HG03521 (cell line): ENCODE measurements around the gene COPS2.

Source experiments
- ATAC-seq: cut with Tn5 transposase; IDR thresholded peaks from one replicate; pipeline ENCODE4 v1.9.1; 2021; ENCODE audit warnings: mild to moderate bottlenecking, moderate library complexity; ENCODE audit not compliant: unreplicated experiment

Gene COPS2

GRCh38 chr15:49163678-49164077, 8.3 kb upstream of the COPS2 start:
- ATAC-seq: no peak

- no peak for ATAC-seq
Observed at GRCh38 chr15:49155834-49156627, 632 bp upstream of the COPS2 start.

- ATAC-seq: no peak
Observed at GRCh38 chr15:49154799-49155109, 645 bp downstream of the COPS2 start.

GRCh38 chr15:49154359-49154758, 1.0 kb downstream of the COPS2 start:
- no peak for ATAC-seq

- no peak for ATAC-seq
Observed at GRCh38 chr15:49152552-49153312, 2.7 kb downstream of the COPS2 start.

GRCh38 chr15:49151831-49152230, 3.6 kb downstream of the COPS2 start:
- ATAC-seq: no peak

GRCh38 chr15:49148727-49149126, 6.7 kb downstream of the COPS2 start:
- no peak for ATAC-seq

- no peak for ATAC-seq
Observed at GRCh38 chr15:49148298-49148697, 7.1 kb downstream of the COPS2 start.

GRCh38 chr15:49145651-49146609, 9.5 kb downstream of the COPS2 start:
- ATAC-seq: no peak

- ATAC-seq: no peak
Observed at GRCh38 chr15:49137861-49138260, 17.5 kb downstream of the COPS2 start.

GRCh38 chr15:49135911-49136310, 19.5 kb downstream of the COPS2 start:
- ATAC-seq: no peak

GRCh38 chr15:49135342-49135857, 20.0 kb downstream of the COPS2 start:
- no peak for ATAC-seq

- no peak for ATAC-seq
Observed at GRCh38 chr15:49134683-49135341, 20.6 kb downstream of the COPS2 start.

- ATAC-seq: no peak
Observed at GRCh38 chr15:49131403-49131802, 24.0 kb downstream of the COPS2 start.

- no peak for ATAC-seq
Observed at GRCh38 chr15:49124371-49124770, 31.0 kb downstream of the COPS2 start.

- ATAC-seq: no peak
Observed at GRCh38 chr15:49122541-49123062, 32.8 kb downstream of the COPS2 start.

GRCh38 chr15:49121901-49122300, 33.5 kb downstream of the COPS2 start:
- ATAC-seq: no peak

- no peak for ATAC-seq
Observed at GRCh38 chr15:49120832-49121231, 34.6 kb downstream of the COPS2 start.

GRCh38 chr15:49116108-49116857, 39.1 kb downstream of the COPS2 start:
- ATAC-seq: no peak

- ATAC-seq: no peak
Observed at GRCh38 chr15:49115062-49115461, 40.3 kb downstream of the COPS2 start.
